Psoas muscle (tissue), 8 donors: ENCODE data around the gene TMEM101. TPM values are rescaled to one million over a fixed set of nuclear protein-coding genes. Genes with fewer than 3 reads are reported as not detected.

Source experiments
- ATAC-seq, 4 donors: fragments of 200-7000 bp; cut with Tn5 transposase; one replicate each; pipeline ENCODE4 v1.9.1; 2020; ENCODE audit warnings: moderate library complexity in 3 of 4, mild to moderate bottlenecking in 2 of 4
- DNase-seq, 2 donors: peaks; one replicate each; pipeline ENCODE4 v3.0.0-alpha.2; 2020
- H3K27ac ChIP-seq: fragments of 200-600 bp; one replicate; pipeline ENCODE4 v1.8.0; 2022
- H3K27me3 ChIP-seq, 3 donors: fragments of 200-600 bp in 1 of 3; one replicate each; pipeline versions ENCODE4 v1.6.1 to v1.8.0; 2013 to 2022; ENCODE audit warnings: low read length in 2 of 3, mild to moderate bottlenecking in 2 of 3, moderate library complexity in 1 of 3; ENCODE audit not compliant: insufficient read depth in 3 of 3
- H3K36me3 ChIP-seq, 2 donors: fragments of 200-600 bp in 1 of 2; one replicate each; pipeline versions ENCODE4 v1.6.1 to v1.8.0; 2013 to 2022; ENCODE audit warnings: low read depth in 1 of 2, mild to moderate bottlenecking in 1 of 2, moderate library complexity in 1 of 2; ENCODE audit not compliant: insufficient read depth in 1 of 2
- H3K4me1 ChIP-seq: fragments of 200-600 bp; one replicate; pipeline ENCODE4 v1.8.0; 2022
- H3K4me3 ChIP-seq: fragments of 200-600 bp; one replicate; pipeline ENCODE4 v1.8.0; 2022; ENCODE audit warnings: mild to moderate bottlenecking
- H3K9me3 ChIP-seq: fragments of 200-600 bp; one replicate; pipeline ENCODE4 v1.8.0; 2022
- CTCF ChIP-seq: fragments of 200-600 bp; IDR thresholded peaks from one replicate; pipeline ENCODE4 v1.8.0; 2022; ENCODE audit warnings: antibody characterized with exemption
- WGBS, 3 donors: extraction: QIAGEN DNeasy Blood & Tissue Kit; methylation state at CpG; one replicate each; pipeline versions ENCODE4 v1.1.6 to v1.1.7; 2013; 5-methylcytosine and 5-hydroxymethylcytosine counted together
- intact Hi-C, 2 donors: fragments of 100-400 bp; cut with DNase I; formaldehyde crosslinking; loops; one replicate each; pipeline versions ENCODE4 v1.11.0 to v1.14.2; 2022
- long read RNA-seq, 2 donors: library from polyadenylated mRNA; unstranded; transcript quantifications; one replicate each; pipeline ENCODE4 v2.0.0, GENCODE V29; 2021
- polyA plus RNA-seq, 3 donors: library from polyadenylated mRNA; stranded (reverse); fragments of 200-250 nt; gene quantifications; one replicate each; pipeline ENCODE4 v1.2.3, GENCODE V29; 2013
- total RNA-seq, 4 donors: library from RNA; stranded (reverse); fragmentation: NEBNext Ultra II Directional in 2 of 4; extraction: Animal tissue kit (Norgen Biotek cat#: 25700) in 2 of 4; gene quantifications; one replicate each; pipeline versions ENCODE4 v1.2.1 to v1.2.4, GENCODE V29; 2021 to 2023
- donor health status: healthy with polysubstance abuse.
- donor health status: DM: no; HTN: no; CAD: no; lungs with moderate emphysema.
- donor health status: Bipolar disorder and iron deficiency.
- donor health status: healthy.
- donor health status: DM: yes; HTN: yes; CAD: no.
- donor health status: DM: no; HTN: no; CAD: no.
- donor health status: DM: no; HTN: no; CAD: no.
- donor health status: DM: yes; HTN: yes; CAD: no.

Gene TMEM101
- total RNA-seq = 10 to 100 TPM; 13.2 to 25.4 (median 18.3) TPM
- 10 to 100 TPM; 22.2 to 52.6 (median 42.4) TPM for polyA plus RNA-seq
- long read RNA-seq, donor 1, transcript TMEM101-201 (4 exons, 1,536 nt) = major isoform, 13 of 15 reads
- long read RNA-seq, donor 1, partial matches to known transcripts = 1 of 15 reads
- long read RNA-seq, donor 1, other reads (novel, unspliced or antisense) = 1 of 15 reads
- long read RNA-seq, donor 2, transcript TMEM101-201 (4 exons, 1,536 nt) = major isoform, 35 of 40 reads
- long read RNA-seq, donor 2, partial matches to known transcripts = 2 of 40 reads
- long read RNA-seq, donor 2, other reads (novel, unspliced or antisense) = 2 of 40 reads

GRCh38 chr17:44014437-44015172, at the start of gene TMEM101:
TSS of gene TMEM101 (minus strand) at chr17:44014963. CDS start at chr17:44014952, 11 bp downstream.
- Histone ChIP-seq H3K4me3 (peak within 1 kb of the TSS; percentile 95), H3K36me3 (peaks cover 0 to 19% of the 10 kb centered on the region in 2 donors), H3K27me3 (no peaks in the 10 kb centered on the region), H3K4me1 (peaks cover 4% of the 10 kb centered on the region), H3K9me3 (no peaks in the 10 kb centered on the region), H3K27ac (peak within 1 kb of the TSS; percentile 82)
- no peak for TF ChIP-seq CTCF
- DNase-seq (peak; percentile 91 to 95), ATAC-seq (peak; percentile 93 to 98 (median 96))
- intact Hi-C loops = loop anchor here in 1 of 2 donors (10.0 kb wide), 1 partner anchor 100 kb away; no protein-coding TSS in a partner anchor
- 1% methylated on average over 38 to 43 of the region's 43 CpGs for WGBS, 3 donors

GRCh38 chr17:44063704-44064639, 49.2 kb upstream of the TMEM101 start:
- DNase-seq (no peak), ATAC-seq (no peak)
- peaks cover 35% of the 10 kb centered on the region for H3K4me1 ChIP-seq
- H3K27me3 ChIP-seq = no peaks in the 10 kb centered on the region
- H3K27ac ChIP-seq = no peak overlapping the region
- no peak overlapping the region for H3K4me3 ChIP-seq
- H3K36me3 ChIP-seq = peaks cover 12 to 38% of the 10 kb centered on the region in 2 donors
- TF ChIP-seq CTCF = no peak
- WGBS, 3 donors = 58 to 73% (median 64%) methylated on average over 10 of the region's 10 CpGs
- intact Hi-C loops = no loop called here
- H3K9me3 ChIP-seq = no peaks in the 10 kb centered on the region

GRCh38 chr17:44062871-44063270, 48.1 kb upstream of the TMEM101 start:
- no peak for ATAC-seq

More at GRCh38 chr17:44062871-44063270, 48.1 kb upstream of the TMEM101 start:
- no peak for TF ChIP-seq CTCF
- no peak for DNase-seq
- peaks cover 12 to 48% of the 10 kb centered on the region in 2 donors for H3K36me3 ChIP-seq
- no peaks in the 10 kb centered on the region for H3K27me3 ChIP-seq
- WGBS, 3 donors = 86 to 93% (median 87%) methylated on average over 15 of the region's 15 CpGs
- intact Hi-C loops = no loop called here
- H3K4me1 ChIP-seq = peaks cover 38% of the 10 kb centered on the region
- H3K27ac ChIP-seq = no peak overlapping the region
- no peaks in the 10 kb centered on the region for H3K9me3 ChIP-seq
- no peak overlapping the region for H3K4me3 ChIP-seq
